Endodermal cell (in vitro differentiated cells): ENCODE data around the gene PTPRN2. TPM values are rescaled to one million over a fixed set of nuclear protein-coding genes. Genes with fewer than 3 reads are reported as not detected.

Experiments used
- DNase-seq: peaks from one replicate; pipeline ENCODE4 v3.0.0-alpha.2; 2017
- H3K27ac ChIP-seq: 2 replicates; pipeline ENCODE4 v1.5.1; 2013; ENCODE audit warnings: mild to moderate bottlenecking, low read depth, low read length, moderate library complexity
- H3K27me3 ChIP-seq: 2 replicates; pipeline ENCODE4 v1.6.1; 2013; ENCODE audit warnings: mild to moderate bottlenecking, low read length, moderate library complexity; ENCODE audit not compliant: insufficient read depth, control insufficient read depth, poor library complexity, severe bottlenecking
- H3K36me3 ChIP-seq: 2 replicates; pipeline ENCODE4 v1.7.0; 2013; ENCODE audit warnings: mild to moderate bottlenecking, low read length, moderate library complexity; ENCODE audit not compliant: control insufficient read depth, insufficient read depth
- H3K4me1 ChIP-seq: one replicate; pipeline ENCODE4 v1.7.0; 2013; ENCODE audit warnings: low read length; ENCODE audit not compliant: control insufficient read depth, insufficient read depth
- H3K4me3 ChIP-seq: 2 replicates; pipeline ENCODE4 v1.5.1; 2013; ENCODE audit warnings: mild to moderate bottlenecking, low read length, moderate library complexity
- H3K9ac ChIP-seq: 2 replicates; pipeline ENCODE4 v1.6.1; 2013; ENCODE audit warnings: mild to moderate bottlenecking, low read length, moderate library complexity; ENCODE audit not compliant: poor library complexity, severe bottlenecking; ENCODE audit errors: extremely low read depth
- H3K9me3 ChIP-seq: 2 replicates; pipeline ENCODE4 v1.6.1; 2013; ENCODE audit warnings: mild to moderate bottlenecking, low read length, moderate library complexity; ENCODE audit not compliant: control insufficient read depth
- H3K27ac Mint-ChIP-seq: 2 replicates; pipeline ENCODE4 v1.8.0; 2020; ENCODE audit warnings: mixed read lengths
- H3K27me3 Mint-ChIP-seq: 2 replicates; pipeline ENCODE4 v1.8.0; 2021; ENCODE audit warnings: mild to moderate bottlenecking, mixed read lengths; ENCODE audit not compliant: insufficient read depth
- H3K36me3 Mint-ChIP-seq: 2 replicates; pipeline ENCODE4 v1.8.0; 2020; ENCODE audit warnings: low read depth, mixed read lengths
- H3K4me1 Mint-ChIP-seq: 2 replicates; pipeline ENCODE4 v1.8.0; 2020; ENCODE audit warnings: mixed read lengths
- H3K4me3 Mint-ChIP-seq: 2 replicates; pipeline ENCODE4 v1.8.0; 2020; ENCODE audit warnings: mild to moderate bottlenecking, moderate library complexity, mixed read lengths
- H3K9me3 Mint-ChIP-seq: 2 replicates; pipeline ENCODE4 v1.8.0; 2020; ENCODE audit warnings: mild to moderate bottlenecking, mixed read lengths
- CTCF ChIP-seq: fragments of 200-600 bp; sonication (generic); conservative IDR thresholded peaks from 2 replicates; pipeline ENCODE4 v1.5.0; 2021; ENCODE audit warnings: antibody characterized with exemption, mild to moderate bottlenecking
- WGBS, 2 experiments: methylation state at CpG; one replicate each; pipeline versions ENCODE4 v1.1.5 to v1.1.7; 2013; ENCODE audit warnings: missing lambda C conversion rate in 2 of 2, mixed read lengths in 1 of 2; ENCODE audit not compliant: insufficient coverage in 1 of 2, insufficient read length in 1 of 2; 5-methylcytosine and 5-hydroxymethylcytosine counted together
- total RNA-seq, 2 donors: library from RNA; stranded (reverse); fragmentation: NEBNext Ultra II Directional in 1 of 2; extraction: Animal tissue kit (Norgen Biotek cat#: 25700) in 1 of 2; gene quantifications; 2 replicates in 1 of 2; 3 replicates in 1 of 2; pipeline ENCODE4 v1.2.1, GENCODE V29; 2021

The PTPRN2 gene
- total RNA-seq, 2 donors from 2014 or later = 0.69 to 1.2 TPM

GRCh38 chr7:158044482-158044823 is 543.2 kb downstream of the PTPRN2 start:
- no peak overlapping the region for H3K4me3 ChIP-seq
- H3K27ac ChIP-seq = no peak overlapping the region
- peak; percentile 56 for DNase-seq
- Mint-ChIP-seq H3K27me3 (no peaks in the 10 kb centered on the region), H3K27ac (no peak overlapping the region), H3K4me1 (no peaks in the 10 kb centered on the region), H3K4me3 (no peak overlapping the region), H3K36me3 (peaks cover 2% of the 10 kb centered on the region), H3K9me3 (peaks cover 12% of the 10 kb centered on the region)
- H3K9me3 ChIP-seq = peaks cover 94% of the 10 kb centered on the region
- H3K9ac ChIP-seq = no peak overlapping the region
- H3K36me3 ChIP-seq = no peaks in the 10 kb centered on the region
- TF ChIP-seq CTCF = peak; percentile 49
- H3K27me3 ChIP-seq = no peaks in the 10 kb centered on the region
- 66 to 77% methylated on average over 4 to 6 of the region's 6 CpGs for WGBS, 2 experiments
- H3K4me1 ChIP-seq = no peaks in the 10 kb centered on the region

DNA sequence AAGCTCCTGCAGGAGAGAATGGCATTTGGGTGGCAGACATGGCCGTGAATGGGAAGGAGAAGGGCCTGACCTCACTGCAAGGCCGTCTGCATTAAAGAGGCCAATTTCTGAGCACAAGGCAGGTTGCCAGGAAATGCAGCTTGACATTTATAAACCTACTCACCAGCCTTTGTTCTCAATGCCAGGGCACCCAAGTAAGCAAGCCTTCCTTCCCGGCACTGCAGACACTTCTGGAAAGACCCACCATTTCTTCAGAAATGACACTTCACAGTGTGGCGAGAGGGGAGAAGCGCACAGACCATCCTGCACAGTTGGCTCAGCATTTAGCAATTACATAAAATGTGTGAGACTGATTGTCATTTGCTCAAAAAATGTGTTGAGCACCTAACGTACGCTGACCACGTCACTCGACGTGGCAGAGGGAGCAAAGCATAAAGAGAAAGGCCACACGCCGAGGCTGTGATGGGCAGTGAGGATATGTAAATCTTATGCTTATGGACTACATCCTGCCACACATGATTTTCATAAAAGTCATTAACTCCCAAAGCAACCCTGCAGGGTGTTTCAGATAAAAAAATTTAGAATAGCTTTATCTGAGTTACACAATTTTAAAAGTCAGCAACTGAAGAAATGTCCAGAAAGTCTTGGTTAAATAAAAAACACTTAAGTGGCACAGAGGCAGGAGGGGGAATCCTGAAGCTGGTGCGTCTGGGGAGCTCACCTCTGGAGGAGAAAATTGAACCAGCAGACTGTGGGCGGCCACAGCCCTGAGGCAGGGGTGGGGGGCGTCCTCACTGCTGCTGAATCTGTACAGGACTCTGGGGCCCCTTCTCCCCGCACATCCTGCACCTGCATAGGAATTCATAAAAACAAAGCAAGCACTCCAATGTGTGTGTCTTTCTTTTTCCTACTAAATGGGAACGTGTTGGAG is 543.8 kb downstream of the PTPRN2 start:
- no peak for DNase-seq
- Mint-ChIP-seq H3K9me3 (peaks cover 18% of the 10 kb centered on the region), H3K27me3 (no peaks in the 10 kb centered on the region), H3K4me1 (no peaks in the 10 kb centered on the region), H3K4me3 (no peak overlapping the region), H3K27ac (no peak overlapping the region), H3K36me3 (peaks cover 3% of the 10 kb centered on the region)
- Histone ChIP-seq H3K4me1 (no peaks in the 10 kb centered on the region), H3K4me3 (no peak overlapping the region), H3K9ac (no peak overlapping the region), H3K27me3 (no peaks in the 10 kb centered on the region), H3K36me3 (no peaks in the 10 kb centered on the region), H3K27ac (no peak overlapping the region), H3K9me3 (peaks cover 95% of the 10 kb centered on the region)
- WGBS, 2 experiments = 84 to 87% methylated on average over 10 to 17 of the region's 17 CpGs
- TF ChIP-seq CTCF = no peak

- WGBS, 2 experiments = 83 to 86% methylated on average over 18 to 19 of the region's 20 CpGs
- Histone ChIP-seq H3K4me1 (no peaks in the 10 kb centered on the region), H3K27ac (no peak overlapping the region), H3K9me3 (peaks cover 90% of the 10 kb centered on the region), H3K27me3 (no peaks in the 10 kb centered on the region), H3K9ac (no peak overlapping the region), H3K4me3 (no peak overlapping the region), H3K36me3 (no peaks in the 10 kb centered on the region)
- H3K4me3 Mint-ChIP-seq = no peak overlapping the region
- H3K36me3 Mint-ChIP-seq = peaks cover 3% of the 10 kb centered on the region
- no peak overlapping the region for H3K27ac Mint-ChIP-seq
- no peaks in the 10 kb centered on the region for H3K27me3 Mint-ChIP-seq
- no peaks in the 10 kb centered on the region for H3K4me1 Mint-ChIP-seq
- no peak for DNase-seq
- peaks cover 23% of the 10 kb centered on the region for H3K9me3 Mint-ChIP-seq
- TF ChIP-seq CTCF = no peak
These were observed 545.3 kb downstream of the PTPRN2 start for GRCh38 chr7:158042156-158042880.
